ENCODE data around the gene EBLN2.

EBLN2 gene

GRCh38 chr3:73061416-73061815 lies at the start of gene EBLN2:
EBLN2 (plus strand) TSS chr3:73061659; CDS start chr3:73062082, 423 bp downstream.
- Histone ChIP-seq H3K27ac (ENCODE audit: low read length) (no peak within 1 kb of the TSS), H3K27me3 (ENCODE audit: control insufficient read depth in 1 of 2, insufficient read depth in 2 of 2, low read length in 2 of 2) (no peaks in the 10 kb centered on the region), H3K9ac (ENCODE audit: low read length in 2 of 2) (no peak within 1 kb of the TSS), H3K4me1 (ENCODE audit: control insufficient read depth, insufficient read depth, low read length) (no peaks in the 10 kb centered on the region), H3K36me3 (ENCODE audit: control insufficient read depth in 2 of 2, insufficient read depth in 2 of 2, low read length in 2 of 2) (peaks cover 7 to 21% of the 10 kb centered on the region in 2 donors), H3K9me3 (ENCODE audit: control insufficient read depth in 2 of 2, low read length in 2 of 2) (no peaks in the 10 kb centered on the region), H3K4me3 (ENCODE audit: low read length in 2 of 2) (no peak within 1 kb of the TSS)

DNA sequence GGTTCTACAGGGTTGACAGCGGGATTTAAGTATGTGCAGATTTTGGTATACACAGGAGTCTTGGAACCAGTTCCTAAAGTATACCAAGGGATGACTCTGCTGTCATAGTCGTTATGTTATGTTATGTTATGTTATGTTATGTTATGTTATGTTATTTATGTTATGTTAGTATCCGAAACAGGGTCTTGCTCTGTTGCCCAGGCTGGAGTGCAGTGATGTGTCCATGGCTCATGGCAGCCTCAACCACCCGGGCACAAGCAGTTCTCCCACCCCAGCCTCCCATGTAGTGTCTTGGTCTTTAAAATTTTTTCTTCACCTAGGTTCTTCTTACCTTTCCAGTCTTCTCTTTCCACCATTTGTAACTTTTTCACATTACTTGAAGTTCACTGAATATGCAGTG lies 43.2 kb upstream of the EBLN2 start:
- H3K9ac ChIP-seq (ENCODE audit: low read length in 2 of 2) = no peak overlapping the region
- H3K4me3 ChIP-seq (ENCODE audit: low read length in 2 of 2) = no peak overlapping the region
- no peaks in the 10 kb centered on the region for H3K9me3 ChIP-seq (ENCODE audit: control insufficient read depth in 2 of 2, low read length in 2 of 2)
- H3K36me3 ChIP-seq (ENCODE audit: control insufficient read depth in 2 of 2, insufficient read depth in 2 of 2, low read length in 2 of 2) = no peaks in the 10 kb centered on the region
- no peak overlapping the region for H3K27ac ChIP-seq (ENCODE audit: low read length)
- no peaks in the 10 kb centered on the region for H3K4me1 ChIP-seq (ENCODE audit: control insufficient read depth, insufficient read depth, low read length)
- no peaks in the 10 kb centered on the region for H3K27me3 ChIP-seq (ENCODE audit: control insufficient read depth in 1 of 2, insufficient read depth in 2 of 2, low read length in 2 of 2)

DNA sequence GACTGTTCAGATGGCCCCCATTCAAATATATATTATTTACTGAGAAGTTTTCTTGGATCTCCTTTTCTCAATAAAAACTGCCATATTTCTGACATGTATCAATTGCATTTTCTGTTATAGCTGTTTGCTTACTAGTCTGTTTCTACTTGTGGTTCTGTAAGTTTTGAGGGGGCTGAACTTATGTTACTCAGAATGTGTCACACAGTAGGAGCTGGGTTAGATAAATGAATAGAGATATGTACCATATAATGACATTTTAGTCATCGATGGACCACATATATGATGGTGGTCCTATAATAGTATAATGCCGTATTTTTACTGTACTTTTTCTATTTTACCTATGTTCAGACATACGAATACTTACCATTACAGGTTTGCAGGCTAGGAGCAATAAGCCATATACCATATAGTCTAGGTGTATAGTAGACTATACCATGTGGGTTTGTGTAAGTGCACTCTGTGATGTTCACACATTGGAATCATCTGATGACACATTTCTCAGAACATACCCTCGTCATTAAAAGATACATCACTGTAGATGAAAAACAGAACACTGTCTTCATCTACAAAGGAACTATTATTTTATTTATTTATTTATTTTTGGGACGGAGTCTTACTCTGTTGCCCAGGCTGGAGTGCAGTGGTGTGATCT lies 42.5 kb upstream of the EBLN2 start:
- Histone ChIP-seq H3K4me1 (ENCODE audit: control insufficient read depth, insufficient read depth, low read length) (no peaks in the 10 kb centered on the region), H3K27me3 (ENCODE audit: control insufficient read depth in 1 of 2, insufficient read depth in 2 of 2, low read length in 2 of 2) (no peaks in the 10 kb centered on the region), H3K9ac (ENCODE audit: low read length in 2 of 2) (no peak overlapping the region), H3K4me3 (ENCODE audit: low read length in 2 of 2) (no peak overlapping the region), H3K9me3 (ENCODE audit: control insufficient read depth in 2 of 2, low read length in 2 of 2) (no peaks in the 10 kb centered on the region), H3K27ac (ENCODE audit: low read length) (no peak overlapping the region), H3K36me3 (ENCODE audit: control insufficient read depth in 2 of 2, insufficient read depth in 2 of 2, low read length in 2 of 2) (no peaks in the 10 kb centered on the region)

DNA sequence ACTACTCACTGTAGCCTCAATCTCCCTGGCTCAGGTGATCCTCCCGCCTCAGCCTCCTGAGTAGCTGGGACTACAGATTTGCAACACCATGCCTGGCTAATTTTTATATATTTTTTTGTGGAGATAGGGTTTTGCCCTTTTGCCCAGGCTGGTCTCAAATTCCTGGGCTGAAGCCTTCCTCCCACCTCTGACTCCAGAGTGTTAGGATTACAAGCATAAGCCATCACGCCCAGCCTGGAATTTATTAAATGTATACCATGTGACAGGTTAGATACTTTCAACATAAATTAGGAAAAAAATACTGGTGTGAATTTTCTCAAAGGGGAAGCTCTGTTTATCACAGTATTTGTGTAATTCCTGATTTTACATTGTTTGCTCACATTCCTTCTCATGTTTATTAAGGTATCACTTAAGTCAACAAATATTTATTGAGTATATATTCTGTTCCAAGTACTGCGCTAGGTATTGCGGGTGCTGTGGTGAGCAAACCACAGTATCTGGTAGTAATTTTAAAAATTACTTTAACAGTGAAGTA lies 40.1 kb upstream of the EBLN2 start:
- Histone ChIP-seq H3K4me3 (ENCODE audit: low read length in 2 of 2) (no peak overlapping the region), H3K27me3 (ENCODE audit: control insufficient read depth in 1 of 2, insufficient read depth in 2 of 2, low read length in 2 of 2) (no peaks in the 10 kb centered on the region), H3K36me3 (ENCODE audit: control insufficient read depth in 2 of 2, insufficient read depth in 2 of 2, low read length in 2 of 2) (no peaks in the 10 kb centered on the region), H3K27ac (ENCODE audit: low read length) (no peak overlapping the region), H3K9ac (ENCODE audit: low read length in 2 of 2) (no peak overlapping the region), H3K9me3 (ENCODE audit: control insufficient read depth in 2 of 2, low read length in 2 of 2) (no peaks in the 10 kb centered on the region), H3K4me1 (ENCODE audit: control insufficient read depth, insufficient read depth, low read length) (no peaks in the 10 kb centered on the region)

DNA sequence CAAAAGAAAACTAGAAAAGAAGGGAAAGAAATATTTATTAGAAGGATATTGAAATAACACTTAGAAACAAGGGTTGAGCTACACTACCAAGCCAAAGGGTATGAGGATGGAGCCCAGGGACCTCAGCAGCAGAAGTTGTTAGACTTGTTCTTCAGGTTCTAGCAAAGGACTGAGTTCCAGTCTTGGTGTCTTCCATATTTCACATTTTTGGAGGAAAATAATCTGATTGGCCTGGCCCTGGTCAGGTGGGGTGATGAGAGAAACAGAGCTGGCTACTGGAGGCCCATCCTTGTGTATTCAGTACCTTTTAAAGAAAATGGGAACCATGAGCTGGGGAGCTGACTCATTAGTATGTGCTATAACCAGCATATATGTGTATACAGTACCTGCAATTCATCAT lies 36.6 kb upstream of the EBLN2 start:
- Histone ChIP-seq H3K36me3 (ENCODE audit: control insufficient read depth in 2 of 2, insufficient read depth in 2 of 2, low read length in 2 of 2) (no peaks in the 10 kb centered on the region), H3K4me1 (ENCODE audit: control insufficient read depth, insufficient read depth, low read length) (peaks cover 5% of the 10 kb centered on the region), H3K4me3 (ENCODE audit: low read length in 2 of 2) (no peak overlapping the region), H3K27ac (ENCODE audit: low read length) (no peak overlapping the region), H3K27me3 (ENCODE audit: control insufficient read depth in 1 of 2, insufficient read depth in 2 of 2, low read length in 2 of 2) (no peaks in the 10 kb centered on the region), H3K9ac (ENCODE audit: low read length in 2 of 2) (no peak overlapping the region), H3K9me3 (ENCODE audit: control insufficient read depth in 2 of 2, low read length in 2 of 2) (no peaks in the 10 kb centered on the region)

DNA sequence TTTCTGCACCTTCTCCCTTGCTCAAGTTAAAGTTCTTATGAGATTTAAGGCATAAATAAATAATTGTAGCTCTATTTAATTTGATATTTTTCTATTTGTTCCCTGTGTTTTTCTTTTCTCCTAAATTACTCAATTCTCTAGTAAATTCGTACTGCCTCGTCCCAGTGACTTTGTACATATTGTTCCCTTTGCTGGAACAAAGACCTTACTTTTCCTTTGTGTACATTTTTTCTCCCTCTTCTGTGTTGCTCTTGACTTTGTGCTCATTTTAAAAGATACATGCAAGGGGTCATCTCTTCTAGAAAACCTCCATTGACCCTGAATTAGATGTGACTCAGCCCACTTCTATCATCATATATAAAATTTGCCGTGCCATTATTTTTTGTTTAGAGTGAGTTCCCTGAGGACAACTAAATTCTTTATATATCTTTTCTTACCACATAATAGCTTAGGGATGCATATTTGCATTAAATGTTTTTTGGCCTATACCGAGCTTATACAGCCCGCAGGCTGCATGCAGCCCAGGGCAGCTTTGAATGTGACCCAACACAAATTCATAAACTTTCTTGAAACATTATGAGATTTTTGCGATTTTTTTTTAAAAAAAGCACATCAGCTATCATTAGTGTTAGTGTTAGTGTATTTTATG lies 35.2 kb upstream of the EBLN2 start:
- no peak overlapping the region for H3K27ac ChIP-seq (ENCODE audit: low read length)
- peaks cover 5% of the 10 kb centered on the region for H3K4me1 ChIP-seq (ENCODE audit: control insufficient read depth, insufficient read depth, low read length)
- no peaks in the 10 kb centered on the region for H3K9me3 ChIP-seq (ENCODE audit: control insufficient read depth in 2 of 2, low read length in 2 of 2)
- H3K36me3 ChIP-seq (ENCODE audit: control insufficient read depth in 2 of 2, insufficient read depth in 2 of 2, low read length in 2 of 2) = no peaks in the 10 kb centered on the region
- H3K9ac ChIP-seq (ENCODE audit: low read length in 2 of 2) = no peak overlapping the region
- no peaks in the 10 kb centered on the region for H3K27me3 ChIP-seq (ENCODE audit: control insufficient read depth in 1 of 2, insufficient read depth in 2 of 2, low read length in 2 of 2)
- no peak overlapping the region for H3K4me3 ChIP-seq (ENCODE audit: low read length in 2 of 2)

DNA sequence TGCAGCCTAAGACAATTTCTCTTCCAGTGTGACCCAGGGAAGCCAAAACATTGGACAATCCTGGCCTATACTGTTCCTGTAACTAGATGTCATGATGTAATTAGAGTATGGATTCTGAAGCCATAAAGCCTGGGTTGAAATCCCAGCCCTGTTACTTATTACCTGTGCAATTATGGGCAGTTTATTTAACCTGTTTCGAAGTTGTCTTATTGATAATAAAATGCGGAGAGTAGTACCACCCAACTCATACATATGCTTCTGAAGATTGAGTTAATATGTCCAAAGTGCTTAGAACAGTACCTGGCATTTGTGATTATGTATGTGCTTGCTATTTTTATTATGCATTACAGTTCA lies 34.7 kb upstream of the EBLN2 start:
- peaks cover 5% of the 10 kb centered on the region for H3K4me1 ChIP-seq (ENCODE audit: control insufficient read depth, insufficient read depth, low read length)
- H3K9ac ChIP-seq (ENCODE audit: low read length in 2 of 2) = no peak overlapping the region
- no peaks in the 10 kb centered on the region for H3K9me3 ChIP-seq (ENCODE audit: control insufficient read depth in 2 of 2, low read length in 2 of 2)
- H3K27me3 ChIP-seq (ENCODE audit: control insufficient read depth in 1 of 2, insufficient read depth in 2 of 2, low read length in 2 of 2) = no peaks in the 10 kb centered on the region
- H3K36me3 ChIP-seq (ENCODE audit: control insufficient read depth in 2 of 2, insufficient read depth in 2 of 2, low read length in 2 of 2) = no peaks in the 10 kb centered on the region
- H3K4me3 ChIP-seq (ENCODE audit: low read length in 2 of 2) = no peak overlapping the region
- no peak overlapping the region for H3K27ac ChIP-seq (ENCODE audit: low read length)

DNA sequence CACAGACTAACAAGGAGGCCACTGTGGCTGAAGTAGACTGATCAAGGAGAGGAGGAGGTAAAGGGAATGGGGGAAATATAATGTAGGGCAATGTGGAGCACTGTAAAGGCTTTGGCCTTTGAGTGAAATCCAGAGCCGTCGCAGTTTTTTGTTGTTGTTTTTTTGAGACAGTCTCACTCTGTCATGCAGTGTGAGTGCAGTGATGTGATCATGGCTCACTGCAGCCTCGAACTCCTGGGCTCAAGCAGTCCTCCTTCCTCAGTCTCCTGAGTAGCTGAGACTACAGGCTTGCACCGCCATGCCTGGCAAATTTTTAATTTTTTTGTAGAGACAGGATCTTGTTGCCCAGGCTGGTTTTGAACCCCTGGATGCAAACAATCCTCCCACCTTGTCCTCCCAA lies 32.7 kb upstream of the EBLN2 start:
- Histone ChIP-seq H3K9ac (ENCODE audit: low read length in 2 of 2) (no peak overlapping the region), H3K9me3 (ENCODE audit: control insufficient read depth in 2 of 2, low read length in 2 of 2) (no peaks in the 10 kb centered on the region), H3K4me1 (ENCODE audit: control insufficient read depth, insufficient read depth, low read length) (peaks cover 5% of the 10 kb centered on the region), H3K27me3 (ENCODE audit: control insufficient read depth in 1 of 2, insufficient read depth in 2 of 2, low read length in 2 of 2) (no peaks in the 10 kb centered on the region), H3K4me3 (ENCODE audit: low read length in 2 of 2) (no peak overlapping the region), H3K36me3 (ENCODE audit: control insufficient read depth in 2 of 2, insufficient read depth in 2 of 2, low read length in 2 of 2) (no peaks in the 10 kb centered on the region), H3K27ac (ENCODE audit: low read length) (no peak overlapping the region)

GRCh38 chr3:73029321-73029796 lies 32.1 kb upstream of the EBLN2 start:
- no peak overlapping the region for H3K9ac ChIP-seq (ENCODE audit: low read length in 2 of 2)

GRCh38 chr3:73030073-73030597 lies 31.3 kb upstream of the EBLN2 start:
- no peak overlapping the region for H3K4me3 ChIP-seq (ENCODE audit: low read length in 2 of 2)
- no peaks in the 10 kb centered on the region for H3K9me3 ChIP-seq (ENCODE audit: control insufficient read depth in 2 of 2, low read length in 2 of 2)
- H3K27ac ChIP-seq (ENCODE audit: low read length) = no peak overlapping the region
- H3K36me3 ChIP-seq (ENCODE audit: control insufficient read depth in 2 of 2, insufficient read depth in 2 of 2, low read length in 2 of 2) = no peaks in the 10 kb centered on the region
- H3K9ac ChIP-seq (ENCODE audit: low read length in 2 of 2) = no peak overlapping the region
- H3K27me3 ChIP-seq (ENCODE audit: control insufficient read depth in 1 of 2, insufficient read depth in 2 of 2, low read length in 2 of 2) = no peaks in the 10 kb centered on the region
- peaks cover 5% of the 10 kb centered on the region for H3K4me1 ChIP-seq (ENCODE audit: control insufficient read depth, insufficient read depth, low read length)

More at GRCh38 chr3:73029321-73029796, 32.1 kb upstream of the EBLN2 start:
- H3K4me1 ChIP-seq (ENCODE audit: control insufficient read depth, insufficient read depth, low read length) = peaks cover 5% of the 10 kb centered on the region
- H3K4me3 ChIP-seq (ENCODE audit: low read length in 2 of 2) = no peak overlapping the region
- no peaks in the 10 kb centered on the region for H3K36me3 ChIP-seq (ENCODE audit: control insufficient read depth in 2 of 2, insufficient read depth in 2 of 2, low read length in 2 of 2)
- H3K9me3 ChIP-seq (ENCODE audit: control insufficient read depth in 2 of 2, low read length in 2 of 2) = no peaks in the 10 kb centered on the region
- no peaks in the 10 kb centered on the region for H3K27me3 ChIP-seq (ENCODE audit: control insufficient read depth in 1 of 2, insufficient read depth in 2 of 2, low read length in 2 of 2)
- H3K27ac ChIP-seq (ENCODE audit: low read length) = no peak overlapping the region
